AG04449 (cell line): ENCODE results near the gene CASP9.

Experiments used
- CTCF ChIA-PET: fragments of 350-600 bp; formaldehyde crosslinking; extraction: SDS; loops from one replicate; lab custom pipeline; 2021; ENCODE audit warnings: antibody characterized with exemption; lab: Yijun Ruan, JAX
- POLR2A ChIA-PET: fragments of 400-600, 350-600 bp; formaldehyde crosslinking; extraction: SDS; loops from one replicate; lab custom pipeline; 2020; ENCODE audit warnings: antibody characterized with exemption, inconsistent platforms; lab: Yijun Ruan, JAX
- DNase-seq: peaks from one replicate; pipeline ENCODE4 v3.0.0-alpha.2; 2010; ENCODE audit warnings: low read depth, low spot score
- H3K4me3 ChIP-seq: 2 replicates; pipeline ENCODE4 v1.5.1; 2011; ENCODE audit warnings: low read depth, mild to moderate bottlenecking, control low read depth, low read length
- CTCF ChIP-seq: IDR thresholded peaks from one replicate; pipeline ENCODE4 v1.5.1; 2011; ENCODE audit warnings: mild to moderate bottlenecking, moderate library complexity, low read length, control low read depth, inconsistent platforms; ENCODE audit not compliant: insufficient read depth; ENCODE audit errors: missing control alignments

CASP9 gene

GRCh38 chr1:15543251-15543588 lies 19.2 kb upstream of the CASP9 start:
- POLR2A ChIA-PET = no interaction called here
- H3K4me3 ChIP-seq = no peak overlapping the region
- CTCF ChIA-PET = interaction anchor here (1.5 kb wide), 1 partner anchor 14 kb away, joined by 6 read pairs; no protein-coding TSS in a partner anchor
- TF ChIP-seq CTCF = no peak
- DNase-seq = no peak

GRCh38 chr1:15542388-15543250 lies 18.6 kb upstream of the CASP9 start:
- no peak overlapping the region for H3K4me3 ChIP-seq
- CTCF ChIA-PET = interaction anchor here (1.5 kb wide), 1 partner anchor 14 kb away, joined by 6 read pairs; no protein-coding TSS in a partner anchor
- no peak for TF ChIP-seq CTCF
- no peak for DNase-seq
- POLR2A ChIA-PET = no interaction called here

GRCh38 chr1:15541231-15541792 lies 17.3 kb upstream of the CASP9 start:
- TF ChIP-seq CTCF = no peak
- POLR2A ChIA-PET = no interaction called here
- no peak for DNase-seq
- H3K4me3 ChIP-seq = no peak overlapping the region
- CTCF ChIA-PET = interaction anchor here (0.9 kb wide), 1 partner anchor 13 kb away, joined by 3 read pairs; no protein-coding TSS in a partner anchor

- ChIA-PET POLR2A (no interaction called here), CTCF (no interaction called here)
- TF ChIP-seq CTCF = no peak
- DNase-seq = no peak
- H3K4me3 ChIP-seq = no peak overlapping the region
Measured at GRCh38 chr1:15540186-15540585, 16.2 kb upstream of the CASP9 start.

- no peak overlapping the region for H3K4me3 ChIP-seq
- ChIA-PET CTCF (no interaction called here), POLR2A (interaction anchor here (0.6 kb wide), 1 partner anchor 11 kb away, joined by 3 read pairs; no protein-coding TSS in a partner anchor)
- TF ChIP-seq CTCF = no peak
- DNase-seq = no peak
Measured at GRCh38 chr1:15538771-15539170, 14.8 kb upstream of the CASP9 start.

- CTCF ChIA-PET = no interaction called here
- TF ChIP-seq CTCF = no peak
- POLR2A ChIA-PET = interaction anchor here (0.6 kb wide), 1 partner anchor 70 kb away, joined by 3 read pairs; no protein-coding TSS in a partner anchor
- no peak overlapping the region for H3K4me3 ChIP-seq
- no peak for DNase-seq
Measured at GRCh38 chr1:15531682-15532081, 7.7 kb upstream of the CASP9 start.
